CD14-positive monocyte (primary cell): ENCODE measurements around the gene KIRREL3. TPM values are rescaled to one million over a fixed set of nuclear protein-coding genes. Genes with fewer than 3 reads are reported as not detected.

Source experiments
- DNase-seq, 3 donors: peaks; one replicate each; pipeline ENCODE4 v3.0.0-alpha.2; 2011 to 2022
- H2AFZ ChIP-seq: 2 replicates; pipeline ENCODE4 v1.6.0; 2012; ENCODE audit warnings: mild to moderate bottlenecking, low read depth, low read length, inconsistent platforms; ENCODE audit not compliant: insufficient read depth, poor library complexity, severe bottlenecking
- H3K27ac ChIP-seq, 2 donors: 1 replicate in 1 of 2; 2 replicates in 1 of 2; pipeline ENCODE4 v1.5.1; 2012 to 2013; ENCODE audit warnings: low read length in 2 of 2, control low read depth in 1 of 2, inconsistent platforms in 1 of 2, low read depth in 1 of 2, mild to moderate bottlenecking in 1 of 2
- H3K27me3 ChIP-seq, 2 donors: one replicate each; pipeline versions ENCODE4 v1.6.0 to v1.6.1; 2011 to 2013; ENCODE audit warnings: low read length in 2 of 2; ENCODE audit not compliant: control insufficient read depth in 2 of 2, insufficient read depth in 2 of 2
- H3K36me3 ChIP-seq, 2 donors: replicated peaks in 1 of 2; 1 replicate in 1 of 2; 2 replicates in 1 of 2; pipeline versions ENCODE4 v1.5.1 to v1.6.1; 2012 to 2013; ENCODE audit warnings: low read length in 2 of 2, control low read depth in 1 of 2, inconsistent platforms in 1 of 2, mild to moderate bottlenecking in 1 of 2; ENCODE audit not compliant: insufficient read depth in 2 of 2, control insufficient read depth in 1 of 2
- H3K4me1 ChIP-seq, 2 donors: 1 replicate in 1 of 2; 2 replicates in 1 of 2; pipeline versions ENCODE4 v1.5.1 to v1.6.1; 2012 to 2013; ENCODE audit warnings: low read length in 2 of 2, control low read depth in 1 of 2, inconsistent platforms in 1 of 2, mild to moderate bottlenecking in 1 of 2, moderate library complexity in 1 of 2; ENCODE audit not compliant: insufficient read depth in 2 of 2, control insufficient read depth in 1 of 2
- H3K4me2 ChIP-seq: replicated peaks from 2 replicates; pipeline ENCODE3; 2012; ENCODE audit warnings: low read length, moderate library complexity, mild to moderate bottlenecking; ENCODE audit not compliant: poor library complexity, severe bottlenecking; ENCODE audit errors: extremely low read depth
- H3K4me3 ChIP-seq, 3 experiments: fragments of 200-600 bp in 1 of 3; sonication (generic) in 1 of 3; replicated peaks in 1 of 3; 1 replicate in 2 of 3; 2 replicates in 1 of 3; pipeline ENCODE4 v1.5.1; 2011 to 2013; ENCODE audit warnings: low read length in 3 of 3, mild to moderate bottlenecking in 3 of 3, control low read depth in 2 of 3, low read depth in 2 of 3, inconsistent platforms in 1 of 3, moderate library complexity in 1 of 3
- H3K79me2 ChIP-seq: 2 replicates; pipeline ENCODE4 v1.6.0; 2012; ENCODE audit warnings: mild to moderate bottlenecking, control low read depth, inconsistent platforms, low read length, moderate library complexity; ENCODE audit not compliant: insufficient read depth
- H3K9ac ChIP-seq: 2 replicates; pipeline ENCODE4 v1.6.0; 2017; ENCODE audit warnings: low read length, mild to moderate bottlenecking; ENCODE audit not compliant: insufficient read depth, poor library complexity, severe bottlenecking
- H3K9me3 ChIP-seq, 2 donors: replicated peaks in 1 of 2; 1 replicate in 1 of 2; 2 replicates in 1 of 2; pipeline versions ENCODE4 v1.5.1 to v1.6.1; 2012 to 2013; ENCODE audit warnings: low read length in 2 of 2, control low read depth in 1 of 2; ENCODE audit not compliant: control insufficient read depth in 1 of 2, insufficient read depth in 1 of 2
- H4K20me1 ChIP-seq: 2 replicates; pipeline ENCODE4 v1.6.0; 2012; ENCODE audit warnings: mild to moderate bottlenecking, low read length, control low read depth, moderate library complexity; ENCODE audit not compliant: insufficient read depth
- H3K27ac Mint-ChIP-seq, 7 donors: one replicate each; pipeline ENCODE4 v1.8.0; 2020; ENCODE audit warnings: mild to moderate bottlenecking in 7 of 7, mixed read lengths in 7 of 7, moderate library complexity in 6 of 7, inconsistent platforms in 2 of 7
- H3K27me3 Mint-ChIP-seq, 3 donors: one replicate each; pipeline ENCODE4 v1.8.0; 2021 to 2022; ENCODE audit warnings: low read depth in 3 of 3, mild to moderate bottlenecking in 3 of 3, mixed read lengths in 3 of 3, moderate library complexity in 3 of 3, inconsistent platforms in 1 of 3
- H3K36me3 Mint-ChIP-seq, 2 donors: one replicate each; pipeline ENCODE4 v1.8.0; 2020; ENCODE audit warnings: mixed read lengths in 2 of 2, inconsistent platforms in 1 of 2, mild to moderate bottlenecking in 1 of 2
- H3K4me1 Mint-ChIP-seq: one replicate; pipeline ENCODE4 v1.8.0; 2020; ENCODE audit warnings: mild to moderate bottlenecking, mixed read lengths
- H3K4me3 Mint-ChIP-seq, 2 donors: one replicate each; pipeline ENCODE4 v1.8.0; 2020; ENCODE audit warnings: mild to moderate bottlenecking in 2 of 2, mixed read lengths in 2 of 2, moderate library complexity in 1 of 2
- H3K9me3 Mint-ChIP-seq, 7 donors: one replicate each; pipeline ENCODE4 v1.8.0; 2020 to 2022; ENCODE audit warnings: mixed read lengths in 7 of 7, mild to moderate bottlenecking in 6 of 7, moderate library complexity in 6 of 7, inconsistent platforms in 2 of 7
- CTCF ChIP-seq: fragments of 200-600 bp; IDR thresholded peaks from one replicate; pipeline ENCODE4 v1.8.0; 2022; ENCODE audit warnings: antibody characterized with exemption, mild to moderate bottlenecking
- WGBS: methylation state at CpG from one replicate; pipeline ENCODE4 v1.1.5; 2013; ENCODE audit warnings: missing lambda C conversion rate; ENCODE audit not compliant: insufficient coverage; 5-methylcytosine and 5-hydroxymethylcytosine counted together
- intact Hi-C, 2 donors: fragments of 100-400 bp; cut with micrococcal nuclease; formaldehyde crosslinking; loops; one replicate each; pipeline versions ENCODE4 v1.15.0 to v1.15.1; 2023
- polyA plus RNA-seq, 3 donors: library from polyadenylated mRNA; depleted of rRNA in 1 of 3; unstranded in 2 of 3; stranded (reverse) in 1 of 3; fragments of 300-500 nt in 2 of 3; fragments of >200 nt in 1 of 3; fragmentation: Illumina TruSeq in 2 of 3; gene quantifications; 1 replicate in 2 of 3; 2 replicates in 1 of 3; pipeline ENCODE4 v1.2.3, GENCODE V29; 2012 to 2021

Gene KIRREL3
- polyA plus RNA-seq, 3 donors, result not detected

DNA sequence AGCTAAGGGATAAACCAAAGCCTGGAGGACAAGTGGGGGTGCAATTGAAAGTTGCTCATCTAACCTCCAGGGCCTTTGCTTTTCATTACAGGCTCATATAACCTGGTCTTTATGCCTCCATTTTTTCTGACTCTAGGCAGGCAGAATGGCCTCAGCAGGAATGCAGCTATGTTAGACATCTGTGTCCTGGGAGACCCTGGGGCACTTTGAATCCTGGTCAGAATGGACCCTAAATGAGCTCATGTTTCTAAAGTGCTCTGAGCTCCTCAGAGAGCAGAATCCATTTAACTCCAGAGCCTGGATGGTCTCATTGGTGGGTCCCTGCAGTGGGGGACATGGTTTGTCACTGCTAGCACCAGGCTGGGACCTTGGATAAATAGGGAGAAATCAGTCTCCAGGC lies 177.3 kb downstream of the KIRREL3 start:
- H3K4me1 Mint-ChIP-seq, result no peaks in the 10 kb centered on the region
- intact Hi-C loops, result no loop called here
- H4K20me1 ChIP-seq, result no peaks in the 10 kb centered on the region
- no peaks in the 10 kb centered on the region for H3K27me3 ChIP-seq
- H3K79me2 ChIP-seq, result no peaks in the 10 kb centered on the region
- H3K27me3 Mint-ChIP-seq, result peaks cover 2 to 7% (median 2%) of the 10 kb centered on the region in 3 donors
- no peaks in the 10 kb centered on the region for H3K36me3 ChIP-seq
- no peak for DNase-seq
- H3K4me2 ChIP-seq, result no peak overlapping the region
- no peak overlapping the region for H2AFZ ChIP-seq
- no peaks in the 10 kb centered on the region for H3K4me1 ChIP-seq
- no peak for TF ChIP-seq CTCF
- H3K9ac ChIP-seq, result no peak overlapping the region
- H3K27ac ChIP-seq, result no peak overlapping the region
- no peaks in the 10 kb centered on the region for H3K9me3 ChIP-seq
- no peaks in the 10 kb centered on the region for H3K36me3 Mint-ChIP-seq
- no peak overlapping the region for H3K4me3 ChIP-seq
- H3K9me3 Mint-ChIP-seq, result peaks cover 0 to 1% (median 0%) of the 10 kb centered on the region in 7 donors
- no peak overlapping the region for H3K27ac Mint-ChIP-seq
- H3K4me3 Mint-ChIP-seq, result no peak overlapping the region

GRCh38 chr11:126821827-126822226 lies 178.7 kb downstream of the KIRREL3 start:
- no peak overlapping the region for H3K27ac ChIP-seq
- H3K4me1 ChIP-seq, result no peaks in the 10 kb centered on the region
- H3K4me3 ChIP-seq, result no peak overlapping the region
- DNase-seq, result no peak
- H4K20me1 ChIP-seq, result no peaks in the 10 kb centered on the region
- H3K9ac ChIP-seq, result no peak overlapping the region
- Mint-ChIP-seq H3K4me3 (no peak overlapping the region), H3K27me3 (peaks cover 2 to 9% (median 2%) of the 10 kb centered on the region in 3 donors), H3K27ac (no peak overlapping the region), H3K9me3 (peaks cover 0 to 1% (median 0%) of the 10 kb centered on the region in 7 donors), H3K36me3 (no peaks in the 10 kb centered on the region), H3K4me1 (peaks cover 4% of the 10 kb centered on the region)
- intact Hi-C loops, result no loop called here
- H3K27me3 ChIP-seq, result no peaks in the 10 kb centered on the region
- WGBS, result 89% methylated on average over 1 of the region's 1 CpG
- H3K79me2 ChIP-seq, result no peaks in the 10 kb centered on the region
- H3K9me3 ChIP-seq, result no peaks in the 10 kb centered on the region
- no peaks in the 10 kb centered on the region for H3K36me3 ChIP-seq
- H2AFZ ChIP-seq, result no peak overlapping the region
- H3K4me2 ChIP-seq, result no peak overlapping the region
- TF ChIP-seq CTCF, result no peak
